Osteoblast (primary cell): ENCODE measurements around the gene PRXL2B. TPM values are rescaled to one million over a fixed set of nuclear protein-coding genes. Genes with fewer than 3 reads are reported as not detected.

Source experiments
- DNase-seq: peaks from one replicate; pipeline ENCODE4 v3.0.0; 2011; ENCODE audit warnings: low spot score, mixed read lengths; ENCODE audit not compliant: insufficient read length; ENCODE audit errors: missing footprints
- H2AFZ ChIP-seq: 2 replicates; pipeline ENCODE4 v1.6.0; 2011; ENCODE audit warnings: mild to moderate bottlenecking, low read length
- H3K27ac ChIP-seq: 2 replicates; pipeline ENCODE4 v1.5.1; 2011; ENCODE audit warnings: mild to moderate bottlenecking, low read depth, low read length, moderate library complexity
- H3K27me3 ChIP-seq: 2 replicates; pipeline ENCODE4 v1.6.0; 2012; ENCODE audit warnings: mild to moderate bottlenecking, control low read depth, inconsistent platforms, low read length, moderate library complexity; ENCODE audit not compliant: insufficient read depth
- H3K36me3 ChIP-seq: 2 replicates; pipeline ENCODE4 v1.5.1; 2011; ENCODE audit warnings: mild to moderate bottlenecking, low read length, control low read depth, moderate library complexity; ENCODE audit not compliant: insufficient read depth
- H3K4me1 ChIP-seq: 2 replicates; pipeline ENCODE4 v1.5.1; 2011; ENCODE audit warnings: mild to moderate bottlenecking, low read length, control low read depth, moderate library complexity; ENCODE audit not compliant: insufficient read depth
- H3K4me2 ChIP-seq: 2 replicates; pipeline ENCODE4 v1.6.0; 2011; ENCODE audit warnings: mild to moderate bottlenecking, low read length; ENCODE audit not compliant: insufficient read depth
- H3K4me3 ChIP-seq: fragments of 200-600 bp; sonication (generic); 3 replicates; pipeline ENCODE4 v1.5.1; 2012; ENCODE audit warnings: mild to moderate bottlenecking, low read length, inconsistent platforms; ENCODE audit not compliant: insufficient read depth
- H3K79me2 ChIP-seq: 2 replicates; pipeline ENCODE4 v1.6.0; 2012; ENCODE audit warnings: mild to moderate bottlenecking, low read length, control low read depth, inconsistent platforms; ENCODE audit not compliant: insufficient read depth
- H3K9me3 ChIP-seq: 2 replicates; pipeline ENCODE4 v1.5.1; 2011; ENCODE audit warnings: low read depth, low read length, control low read depth
- H4K20me1 ChIP-seq: 2 replicates; pipeline ENCODE4 v1.6.0; 2012; ENCODE audit warnings: mild to moderate bottlenecking, low read length, control low read depth; ENCODE audit not compliant: insufficient read depth
- total RNA-seq: library from RNA; depleted of rRNA; stranded (reverse); fragments of >200 nt; gene quantifications from 2 replicates; pipeline ENCODE4 v1.2.3, GENCODE V29; 2012
- TF ChIP-seq, protein P1 (sequence below): IDR thresholded peaks from 2 replicates; pipeline ENCODE4 v1.5.1; 2011; ENCODE audit warnings: mild to moderate bottlenecking, low read depth, low read length, moderate library complexity; ENCODE audit errors: extremely low read depth

The PRXL2B gene
- total RNA-seq, 1 donor, result 8.0 TPM

DNA sequence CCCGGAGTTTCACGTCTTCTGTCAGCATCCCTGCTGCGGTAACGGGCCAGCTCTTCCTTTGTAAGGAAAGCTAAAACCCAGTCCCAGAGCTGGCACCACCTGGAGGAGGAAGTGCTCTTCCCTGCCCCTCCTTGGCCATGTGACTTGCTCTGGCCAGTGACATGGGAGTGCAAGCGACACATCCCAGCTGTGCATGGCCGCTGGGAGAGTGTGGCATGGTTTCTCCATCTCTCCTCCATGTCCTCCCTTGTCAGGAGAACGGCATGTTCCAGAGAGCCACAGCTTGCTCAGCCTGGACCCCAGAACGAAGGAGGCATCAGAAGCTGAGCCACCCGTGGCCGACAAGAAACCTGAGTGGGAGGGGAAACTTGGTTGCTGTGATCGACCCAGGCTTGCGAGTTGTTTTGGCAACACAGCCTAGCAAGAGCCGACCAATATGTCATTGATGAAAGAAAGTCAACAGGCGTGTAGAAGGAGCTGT is 2.7 kb upstream of the PRXL2B start:
- no peak overlapping the region for H2AFZ ChIP-seq
- H3K27ac ChIP-seq, result no peak overlapping the region
- H3K4me1 ChIP-seq, result peaks cover 8% of the 10 kb centered on the region
- no peaks in the 10 kb centered on the region for H4K20me1 ChIP-seq
- H3K27me3 ChIP-seq, result no peaks in the 10 kb centered on the region
- DNase-seq, result peak; percentile 69
- H3K79me2 ChIP-seq, result peaks cover 4% of the 10 kb centered on the region
- H3K9me3 ChIP-seq, result no peaks in the 10 kb centered on the region
- no peak overlapping the region for H3K4me3 ChIP-seq
- no peak overlapping the region for H3K4me2 ChIP-seq
- TF ChIP-seq, protein P1, sequence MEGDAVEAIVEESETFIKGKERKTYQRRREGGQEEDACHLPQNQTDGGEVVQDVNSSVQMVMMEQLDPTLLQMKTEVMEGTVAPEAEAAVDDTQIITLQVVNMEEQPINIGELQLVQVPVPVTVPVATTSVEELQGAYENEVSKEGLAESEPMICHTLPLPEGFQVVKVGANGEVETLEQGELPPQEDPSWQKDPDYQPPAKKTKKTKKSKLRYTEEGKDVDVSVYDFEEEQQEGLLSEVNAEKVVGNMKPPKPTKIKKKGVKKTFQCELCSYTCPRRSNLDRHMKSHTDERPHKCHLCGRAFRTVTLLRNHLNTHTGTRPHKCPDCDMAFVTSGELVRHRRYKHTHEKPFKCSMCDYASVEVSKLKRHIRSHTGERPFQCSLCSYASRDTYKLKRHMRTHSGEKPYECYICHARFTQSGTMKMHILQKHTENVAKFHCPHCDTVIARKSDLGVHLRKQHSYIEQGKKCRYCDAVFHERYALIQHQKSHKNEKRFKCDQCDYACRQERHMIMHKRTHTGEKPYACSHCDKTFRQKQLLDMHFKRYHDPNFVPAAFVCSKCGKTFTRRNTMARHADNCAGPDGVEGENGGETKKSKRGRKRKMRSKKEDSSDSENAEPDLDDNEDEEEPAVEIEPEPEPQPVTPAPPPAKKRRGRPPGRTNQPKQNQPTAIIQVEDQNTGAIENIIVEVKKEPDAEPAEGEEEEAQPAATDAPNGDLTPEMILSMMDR, result no peak
- H3K36me3 ChIP-seq, result no peaks in the 10 kb centered on the region

DNA sequence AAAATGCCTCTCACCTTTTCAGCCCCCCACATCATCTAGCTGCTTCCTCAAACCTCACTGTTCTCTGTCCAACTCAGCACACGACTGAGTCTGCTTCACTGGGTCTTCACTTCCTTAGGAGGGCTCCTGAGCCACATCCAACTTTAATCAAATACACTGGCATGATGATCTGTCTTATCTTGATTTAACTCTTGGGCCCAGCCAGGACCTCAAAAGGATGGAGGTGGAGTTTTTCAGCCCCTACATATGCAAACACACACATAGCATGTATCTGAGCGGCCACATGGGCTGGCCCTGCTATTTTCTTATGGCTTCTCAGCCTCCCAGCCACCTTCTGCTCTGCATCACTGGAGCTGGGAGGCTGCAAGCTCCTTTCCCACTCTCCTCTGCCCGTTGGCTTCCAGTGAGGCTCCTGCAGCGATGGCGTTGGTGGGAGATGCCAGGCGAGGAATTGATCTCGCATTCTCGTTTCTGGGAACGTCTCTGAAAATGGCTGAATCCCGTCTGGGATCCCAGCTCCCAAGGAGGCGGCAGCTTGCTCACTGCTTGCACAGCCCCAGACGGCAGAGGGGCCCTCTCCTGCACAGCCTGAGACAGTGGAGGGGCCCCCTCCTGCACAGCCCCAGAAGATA is 1.8 kb upstream of the PRXL2B start:
- Histone ChIP-seq H2AFZ (peak overlapping the region; percentile 3), H3K4me3 (peak overlapping the region; percentile 86), H3K4me2 (peak overlapping the region; percentile 96), H3K79me2 (peaks cover 4% of the 10 kb centered on the region), H3K27ac (no peak overlapping the region), H3K9me3 (no peaks in the 10 kb centered on the region), H3K36me3 (no peaks in the 10 kb centered on the region), H3K27me3 (no peaks in the 10 kb centered on the region), H4K20me1 (no peaks in the 10 kb centered on the region), H3K4me1 (peaks cover 8% of the 10 kb centered on the region)
- TF ChIP-seq, protein P1, result no peak
- peak; percentile 74 for DNase-seq

DNA sequence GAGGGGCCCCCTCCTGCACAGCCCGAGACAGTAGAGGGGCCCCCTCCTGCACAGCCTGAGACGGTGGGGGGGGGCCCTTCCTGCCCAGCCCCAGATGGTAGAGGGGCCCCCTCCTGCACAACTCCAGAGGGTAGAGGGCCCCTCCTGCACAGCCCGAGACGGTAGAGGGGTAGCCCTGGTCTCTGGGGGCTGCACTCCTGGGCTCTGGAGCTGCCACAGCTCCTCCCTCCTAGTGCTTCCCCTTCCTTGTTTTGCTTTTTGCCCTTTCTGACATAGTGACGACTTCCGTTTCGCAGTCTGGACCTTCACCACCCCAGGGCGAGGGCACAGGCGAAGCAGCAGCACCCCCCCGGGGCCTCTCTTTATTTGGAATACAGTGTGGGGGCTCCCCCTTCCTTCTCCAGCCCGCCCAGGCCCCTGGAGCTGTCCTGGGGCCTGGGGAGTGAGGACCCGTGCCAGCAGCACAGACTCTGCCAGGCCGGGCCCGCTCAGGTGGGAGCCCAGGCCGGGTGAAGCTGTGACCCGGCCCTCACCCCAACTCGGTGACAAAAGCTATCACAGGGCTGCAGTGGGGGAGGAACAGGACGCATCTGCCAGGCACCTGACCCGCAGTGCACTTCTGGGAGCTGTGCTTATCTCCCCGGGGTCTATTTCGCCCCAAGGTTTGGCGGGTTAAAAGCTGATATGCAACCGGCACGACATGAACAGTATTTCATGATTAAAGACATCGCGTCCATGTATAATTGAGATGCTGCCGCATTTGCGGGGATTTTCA is 1.1 kb upstream of the PRXL2B start:
- H3K36me3 ChIP-seq, result no peaks in the 10 kb centered on the region
- peaks cover 4% of the 10 kb centered on the region for H3K79me2 ChIP-seq
- peak overlapping the region; percentile 88 for H2AFZ ChIP-seq
- H3K27me3 ChIP-seq, result no peaks in the 10 kb centered on the region
- peak; percentile 95 for DNase-seq
- peak overlapping the region; percentile 37 for H3K27ac ChIP-seq
- no peaks in the 10 kb centered on the region for H3K9me3 ChIP-seq
- peak overlapping the region; percentile 86 for H3K4me3 ChIP-seq
- peaks cover 8% of the 10 kb centered on the region for H3K4me1 ChIP-seq
- TF ChIP-seq, protein P1, result no peak
- no peaks in the 10 kb centered on the region for H4K20me1 ChIP-seq
- H3K4me2 ChIP-seq, result peak overlapping the region; percentile 96
